Esophagus squamous epithelium (tissue), 5 donors: ENCODE data around the gene RNF181. TPM values are rescaled to one million over a fixed set of nuclear protein-coding genes. Genes with fewer than 3 reads are reported as not detected.
A peak's percentile ranks its signal among the peaks of the same experiment; 100 is the strongest.

Source experiments
- DNase-seq: peaks from one replicate; lab custom pipeline; 2025; lab: John Stamatoyannopoulos, UW
- H3K27ac ChIP-seq, 4 donors: fragments of 200-600 bp; sonication (generic); one replicate each; pipeline ENCODE4 v1.5.1; 2016 to 2019; ENCODE audit warnings: mild to moderate bottlenecking in 1 of 4
- H3K27me3 ChIP-seq, 4 donors: fragments of 200-600 bp; sonication (generic); 1 replicate in 3 of 4; 2 replicates in 1 of 4; pipeline versions ENCODE4 v1.5.1 to v1.6.0; 2017 to 2021; ENCODE audit warnings: antibody characterized with exemption in 1 of 4
- H3K36me3 ChIP-seq, 3 donors: fragments of 200-600 bp; sonication (generic); one replicate each; pipeline ENCODE4 v1.5.1; 2016 to 2019
- H3K4me1 ChIP-seq, 3 donors: fragments of 200-600 bp; sonication (generic); one replicate each; pipeline ENCODE4 v1.5.1; 2017 to 2019
- H3K4me3 ChIP-seq, 4 donors: fragments of 200-600 bp; sonication (generic); 1 replicate in 3 of 4; 2 replicates in 1 of 4; pipeline ENCODE4 v1.5.1; 2016 to 2019; ENCODE audit warnings: mild to moderate bottlenecking in 2 of 4, moderate library complexity in 1 of 4
- H3K9me3 ChIP-seq, 3 donors: fragments of 200-600 bp; sonication (generic); one replicate each; pipeline ENCODE4 v1.5.1; 2016 to 2019
- POLR2A ChIP-seq, 4 donors: fragments of 450-650 bp; IDR thresholded peaks; one replicate each; pipeline ENCODE4 v1.6.1; 2017; ENCODE audit warnings: antibody characterized with exemption in 4 of 4, mild to moderate bottlenecking in 4 of 4, moderate library complexity in 3 of 4
- WGBS, 2 donors: methylation state at CpG; one replicate each; pipeline ENCODE4 v1.1.5; 2018; 5-methylcytosine and 5-hydroxymethylcytosine counted together
- intact Hi-C: fragments of 100-400 bp; cut with DNase I; formaldehyde crosslinking; loops from one replicate; pipeline ENCODE4 v1.15.0; 2022
- total RNA-seq, 4 donors: library from RNA; depleted of rRNA; stranded (reverse); fragments of >200 nt; gene quantifications; one replicate each; pipeline ENCODE4 v1.1.0, GENCODE V29; 2016
- TF ChIP-seq, protein P1 (sequence below), 6 experiments: fragments of 450-650 bp in 4 of 6; fragments of 200-600 bp in 2 of 6; sonication (generic) in 2 of 6; IDR thresholded peaks; one replicate each; pipeline ENCODE4 v1.5.1; 2016 to 2019; ENCODE audit warnings: antibody characterized with exemption in 6 of 6, mild to moderate bottlenecking in 4 of 6, moderate library complexity in 4 of 6
- donor health status: DM: yes; HTN: yes; CAD: no.

Gene RNF181
- total RNA-seq, 4 donors from 2014 or later = 88.3 to 128 (median 115) TPM

DNA sequence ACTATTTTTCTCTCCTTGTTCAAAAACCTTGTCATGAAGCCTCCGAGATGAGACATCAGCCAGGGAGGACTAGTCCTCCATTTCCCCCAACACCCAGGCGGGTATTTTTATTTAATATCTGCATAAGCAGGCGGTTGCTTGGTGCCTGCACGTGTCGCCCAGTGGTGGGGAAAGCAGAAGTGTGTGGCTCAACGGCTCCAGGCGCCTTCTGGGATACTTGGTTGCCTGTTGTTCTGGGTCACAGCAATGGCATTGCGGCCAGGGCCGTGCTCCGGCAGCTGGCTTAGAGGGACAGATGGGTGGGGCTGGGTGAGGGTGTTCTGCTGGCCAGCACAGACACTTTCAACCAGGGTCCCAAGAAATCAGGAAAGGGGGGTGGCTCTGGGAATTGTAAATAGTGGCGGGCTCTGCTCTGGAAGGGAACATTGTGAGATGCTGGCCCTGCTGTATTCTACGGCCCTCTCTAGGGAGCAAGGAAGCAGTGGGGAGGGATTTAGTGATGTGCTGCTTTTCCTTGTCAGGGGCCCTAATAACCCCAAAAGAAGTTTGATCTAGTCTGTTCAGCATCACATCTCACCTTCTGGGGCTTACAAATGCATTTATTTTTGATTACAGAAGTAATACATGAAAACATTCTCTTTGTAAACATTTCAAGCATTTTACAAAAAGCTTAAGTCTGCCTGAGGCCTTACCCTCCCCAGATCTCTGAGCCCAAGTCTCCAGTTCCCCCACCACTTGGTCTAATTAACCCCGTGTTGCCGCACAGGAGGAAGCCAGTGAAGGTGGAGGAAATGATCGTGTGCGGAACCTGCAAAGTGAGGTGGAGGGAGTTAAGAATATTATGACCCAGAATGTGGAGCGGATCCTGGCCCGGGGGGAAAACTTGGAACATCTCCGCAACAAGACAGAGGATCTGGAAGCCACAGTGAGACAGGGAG lies 17.0 kb upstream of the RNF181 start:
- Histone ChIP-seq H3K9me3 (no peaks in the 10 kb centered on the region), H3K27ac (peak overlapping the region; percentile 93 to 95 (median 94)), H3K27me3 (no peaks in the 10 kb centered on the region), H3K4me3 (peak overlapping the region; percentile 51 to 70 (median 60)), H3K36me3 (peaks cover 0 to 33% (median 0%) of the 10 kb centered on the region in 3 donors), H3K4me1 (peaks cover 24 to 59% (median 29%) of the 10 kb centered on the region in 3 donors)
- 16 to 17% methylated on average over 9 to 19 of the region's 19 CpGs for WGBS, 2 donors
- TF ChIP-seq POLR2A (IDR thresholded peaks at IDR 0.05) = peak in 1 of 4 donors; percentile 25
- TF ChIP-seq, protein P1, sequence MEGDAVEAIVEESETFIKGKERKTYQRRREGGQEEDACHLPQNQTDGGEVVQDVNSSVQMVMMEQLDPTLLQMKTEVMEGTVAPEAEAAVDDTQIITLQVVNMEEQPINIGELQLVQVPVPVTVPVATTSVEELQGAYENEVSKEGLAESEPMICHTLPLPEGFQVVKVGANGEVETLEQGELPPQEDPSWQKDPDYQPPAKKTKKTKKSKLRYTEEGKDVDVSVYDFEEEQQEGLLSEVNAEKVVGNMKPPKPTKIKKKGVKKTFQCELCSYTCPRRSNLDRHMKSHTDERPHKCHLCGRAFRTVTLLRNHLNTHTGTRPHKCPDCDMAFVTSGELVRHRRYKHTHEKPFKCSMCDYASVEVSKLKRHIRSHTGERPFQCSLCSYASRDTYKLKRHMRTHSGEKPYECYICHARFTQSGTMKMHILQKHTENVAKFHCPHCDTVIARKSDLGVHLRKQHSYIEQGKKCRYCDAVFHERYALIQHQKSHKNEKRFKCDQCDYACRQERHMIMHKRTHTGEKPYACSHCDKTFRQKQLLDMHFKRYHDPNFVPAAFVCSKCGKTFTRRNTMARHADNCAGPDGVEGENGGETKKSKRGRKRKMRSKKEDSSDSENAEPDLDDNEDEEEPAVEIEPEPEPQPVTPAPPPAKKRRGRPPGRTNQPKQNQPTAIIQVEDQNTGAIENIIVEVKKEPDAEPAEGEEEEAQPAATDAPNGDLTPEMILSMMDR (IDR thresholded peaks at IDR 0.05) = no peak
- intact Hi-C loops = no loop called here
- no peak for DNase-seq

DNA sequence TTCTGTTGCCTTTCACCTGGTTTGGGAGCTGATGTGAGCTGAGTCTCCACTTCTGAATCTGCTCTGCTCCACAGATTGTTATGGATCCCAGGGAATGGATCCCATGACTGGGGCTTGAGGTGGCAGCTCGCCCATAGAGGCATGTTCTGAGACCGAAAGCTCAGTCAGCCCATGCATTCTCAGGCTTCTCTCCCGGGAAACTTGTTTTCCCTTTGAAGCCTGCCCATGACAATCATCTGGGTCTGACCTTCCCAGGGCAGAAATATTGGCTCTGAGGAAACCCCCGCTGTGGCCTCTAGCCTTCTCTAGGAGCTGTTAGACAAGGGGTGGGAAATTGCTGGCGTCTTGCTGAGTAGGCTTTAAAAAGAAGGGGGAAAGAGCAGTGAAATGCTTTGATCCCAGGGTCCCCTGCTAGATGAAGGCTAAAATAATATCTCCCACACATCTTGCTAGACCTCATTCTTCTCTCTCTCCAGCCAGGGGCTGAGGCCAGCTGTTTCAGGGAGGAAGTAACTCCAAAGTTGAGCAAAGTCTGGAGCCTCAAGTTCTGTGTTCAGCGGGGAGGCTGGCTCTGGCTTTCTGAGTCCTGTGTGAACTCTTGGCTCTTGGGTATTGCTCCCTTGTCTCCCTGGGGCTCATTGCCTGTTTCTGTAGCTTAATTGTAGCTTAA lies 16.1 kb upstream of the RNF181 start:
- WGBS, 2 donors = 37 to 40% methylated on average over 4 to 5 of the region's 6 CpGs
- peaks cover 0 to 33% (median 0%) of the 10 kb centered on the region in 3 donors for H3K36me3 ChIP-seq
- TF ChIP-seq, protein P1 (IDR thresholded peaks at IDR 0.05) = no peak
- no peak for TF ChIP-seq POLR2A (IDR thresholded peaks at IDR 0.05)
- intact Hi-C loops = no loop called here
- H3K27me3 ChIP-seq = no peaks in the 10 kb centered on the region
- H3K4me1 ChIP-seq = peaks cover 29 to 68% (median 34%) of the 10 kb centered on the region in 3 donors
- no peaks in the 10 kb centered on the region for H3K9me3 ChIP-seq
- no peak for DNase-seq
- H3K4me3 ChIP-seq = peak overlapping the region; percentile 51 to 70 (median 60)
- H3K27ac ChIP-seq = peak overlapping the region; percentile 93 to 95 (median 94)

DNA sequence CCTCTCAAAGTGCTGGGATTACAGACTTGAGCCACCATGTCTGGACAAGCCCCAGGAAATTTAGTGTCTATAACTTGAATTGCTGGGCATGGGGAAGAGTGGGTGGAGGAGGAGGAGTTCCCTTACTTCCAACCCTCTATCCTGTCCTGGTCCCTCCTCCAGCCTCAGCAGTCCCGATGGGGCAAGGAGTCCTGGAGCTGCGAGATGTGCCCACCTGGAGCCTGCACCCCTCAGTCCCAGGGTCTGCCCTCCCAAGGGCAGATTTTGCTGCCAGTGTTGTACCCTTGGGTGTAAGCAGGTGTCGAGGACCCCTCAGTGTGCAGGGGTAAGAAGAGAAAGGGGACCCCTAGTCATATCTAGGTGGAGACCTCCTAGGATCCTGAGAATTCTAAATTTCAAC lies 15.3 kb upstream of the RNF181 start:
- 76 to 85% methylated on average over 3 of the region's 3 CpGs for WGBS, 2 donors
- Histone ChIP-seq H3K9me3 (no peaks in the 10 kb centered on the region), H3K27me3 (no peaks in the 10 kb centered on the region), H3K4me1 (peaks cover 36 to 76% (median 41%) of the 10 kb centered on the region in 3 donors), H3K36me3 (peaks cover 0 to 33% (median 0%) of the 10 kb centered on the region in 3 donors), H3K4me3 (no peak overlapping the region), H3K27ac (peak overlapping the region in 3 of 4 donors; percentile 93 to 95 (median 94))
- DNase-seq = no peak
- TF ChIP-seq, protein P1 (IDR thresholded peaks at IDR 0.05) = no peak
- no peak for TF ChIP-seq POLR2A (IDR thresholded peaks at IDR 0.05)
- intact Hi-C loops = no loop called here

- WGBS, 2 donors = 50 to 60% methylated on average over 1 of the region's 1 CpG
- intact Hi-C loops = no loop called here
- Histone ChIP-seq H3K9me3 (no peaks in the 10 kb centered on the region), H3K27ac (peak overlapping the region in 2 of 4 donors; percentile 0 to 96), H3K4me1 (peaks cover 40 to 82% (median 62%) of the 10 kb centered on the region in 3 donors), H3K27me3 (no peaks in the 10 kb centered on the region), H3K36me3 (peaks cover 0 to 33% (median 0%) of the 10 kb centered on the region in 3 donors), H3K4me3 (no peak overlapping the region)
- no peak for DNase-seq
- TF ChIP-seq POLR2A (IDR thresholded peaks at IDR 0.05) = no peak
- TF ChIP-seq, protein P1 (IDR thresholded peaks at IDR 0.05) = no peak
These were observed 13.1 kb upstream of the RNF181 start for GRCh38 chr2:85582492-85582891.
